ENCODE data around the gene PAPOLA.

DNA sequence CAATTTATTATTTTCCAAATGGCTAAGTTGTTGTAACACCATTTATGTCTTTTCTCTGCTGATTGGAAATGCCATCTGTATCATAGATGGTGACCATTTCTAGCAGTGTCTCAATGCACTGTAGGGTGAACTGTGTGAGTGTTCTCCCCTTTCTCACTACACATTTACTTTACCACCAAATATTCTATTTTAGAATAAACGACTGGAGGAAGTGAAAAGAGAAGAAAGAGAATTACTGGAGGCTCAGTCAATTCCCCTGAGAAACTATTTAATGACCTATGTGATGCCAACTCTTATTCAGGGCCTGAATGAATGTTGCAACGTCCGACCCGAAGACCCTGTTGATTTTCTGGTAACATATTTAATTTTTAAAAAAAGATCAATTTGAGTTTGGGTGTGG is 15.5 kb upstream of the PAPOLA start:
- TF ChIP-seq POLR2A (IDR thresholded peaks at IDR 0.05) = no peak
- TF ChIP-seq, protein P1, sequence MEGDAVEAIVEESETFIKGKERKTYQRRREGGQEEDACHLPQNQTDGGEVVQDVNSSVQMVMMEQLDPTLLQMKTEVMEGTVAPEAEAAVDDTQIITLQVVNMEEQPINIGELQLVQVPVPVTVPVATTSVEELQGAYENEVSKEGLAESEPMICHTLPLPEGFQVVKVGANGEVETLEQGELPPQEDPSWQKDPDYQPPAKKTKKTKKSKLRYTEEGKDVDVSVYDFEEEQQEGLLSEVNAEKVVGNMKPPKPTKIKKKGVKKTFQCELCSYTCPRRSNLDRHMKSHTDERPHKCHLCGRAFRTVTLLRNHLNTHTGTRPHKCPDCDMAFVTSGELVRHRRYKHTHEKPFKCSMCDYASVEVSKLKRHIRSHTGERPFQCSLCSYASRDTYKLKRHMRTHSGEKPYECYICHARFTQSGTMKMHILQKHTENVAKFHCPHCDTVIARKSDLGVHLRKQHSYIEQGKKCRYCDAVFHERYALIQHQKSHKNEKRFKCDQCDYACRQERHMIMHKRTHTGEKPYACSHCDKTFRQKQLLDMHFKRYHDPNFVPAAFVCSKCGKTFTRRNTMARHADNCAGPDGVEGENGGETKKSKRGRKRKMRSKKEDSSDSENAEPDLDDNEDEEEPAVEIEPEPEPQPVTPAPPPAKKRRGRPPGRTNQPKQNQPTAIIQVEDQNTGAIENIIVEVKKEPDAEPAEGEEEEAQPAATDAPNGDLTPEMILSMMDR (IDR thresholded peaks at IDR 0.05) = no peak
- no peak for TF ChIP-seq POLR2AphosphoS5 (IDR thresholded peaks at IDR 0.05)
- TF ChIP-seq EP300 (IDR thresholded peaks at IDR 0.05) = no peak

Measured in suprapubic skin (tissue), 4 donors.